PFSK-1 (cell line): ENCODE results near the gene LCP2.

Experiments
- SIN3A ChIP-seq: IDR thresholded peaks from 2 replicates; pipeline ENCODE4 v1.6.1; 2012; ENCODE audit warnings: mild to moderate bottlenecking, low read length, moderate library complexity, borderline replicate concordance; ENCODE audit not compliant: insufficient read depth
- TAF1 ChIP-seq: IDR thresholded peaks from 2 replicates; pipeline ENCODE4 v1.6.1; 2012; ENCODE audit warnings: low read length, control low read depth, borderline replicate concordance; ENCODE audit not compliant: insufficient read depth

- no peak for TF ChIP-seq SIN3A
- TF ChIP-seq TAF1, result no peak
These were observed 72.0 kb downstream of the LCP2 start for GRCh38 chr5:170225326-170226128.
